ENCODE measurements around the gene ATG101. TPM values are rescaled to one million over a fixed set of nuclear protein-coding genes. Genes with fewer than 3 reads are reported as not detected.

The ATG101 gene
- total and polyA plus RNA-seq, 2 of the 13 experiments (the other 11 are each of a cell fraction or from before 2014, with no cell fraction given), result 58.2 to 67.7 TPM

- no peak for TF ChIP-seq MNT (IDR thresholded peaks at IDR 0.05)
- TF ChIP-seq IKZF1 (IDR thresholded peaks at IDR 0.05), result no peak
- 0 out of 2 replicates have a peak, but pooled peaks have one; percentile 85 for TF ChIP-seq ZNF598 (CRISPR knock-in tag; IDR thresholded peaks at IDR 0.05; ENCODE audit: borderline replicate concordance)
- TF ChIP-seq ZNF770 (CRISPR knock-in tag; IDR thresholded peaks at IDR 0.05), result no peak
- TF ChIP-seq KAT2B (IDR thresholded peaks at IDR 0.05; ENCODE audit: borderline replicate concordance, low read depth, low read length), result no peak
- TF ChIP-seq ZNF788 (CRISPR knock-in tag; IDR thresholded peaks at IDR 0.05; ENCODE audit: borderline replicate concordance), result peak; percentile 2; the same call in 1 of the 2 replicates
- no peak for TF ChIP-seq NR2C2 (CRISPR knock-in tag; IDR thresholded peaks at IDR 0.05; ENCODE audit: borderline replicate concordance)
- 0 out of 2 replicates have a peak, but pooled peaks have one; percentile 11 for TF ChIP-seq HNF1B (CRISPR knock-in tag; IDR thresholded peaks at IDR 0.05)
- no peak for TF ChIP-seq NKX3-1 (CRISPR knock-in tag; IDR thresholded peaks at IDR 0.05)
- TF ChIP-seq SIN3A (IDR thresholded peaks at IDR 0.05; ENCODE audit: borderline replicate concordance, low read depth, low read length), result no peak
- TF ChIP-seq ARID2 (CRISPR knock-in tag; IDR thresholded peaks at IDR 0.05; ENCODE audit: borderline replicate concordance), result no peak
- TF ChIP-seq ZNF558 (CRISPR knock-in tag; IDR thresholded peaks at IDR 0.05; ENCODE audit: borderline replicate concordance), result no peak
- TF ChIP-seq ELF1 (CRISPR knock-in tag; IDR thresholded peaks at IDR 0.05), result no peak
- TF ChIP-seq ATF4 (CRISPR knock-in tag; IDR thresholded peaks at IDR 0.05), result no peak
- 0 out of 2 replicates have a peak, but pooled peaks have one; percentile 62 for TF ChIP-seq GLI4 (CRISPR knock-in tag; IDR thresholded peaks at IDR 0.05; ENCODE audit: borderline replicate concordance)
- TF ChIP-seq ATF2 (CRISPR knock-in tag; IDR thresholded peaks at IDR 0.05), result no peak
- no peak for TF ChIP-seq ATF7 (IDR thresholded peaks at IDR 0.05)
- peak; percentile 29; the same call in 1 of the 2 replicates for TF ChIP-seq ATF7 (CRISPR knock-in tag; IDR thresholded peaks at IDR 0.05)
- no peak for TF ChIP-seq ZSCAN29 (CRISPR knock-in tag; conservative IDR thresholded peaks at IDR 0.05)
- no peak for TF ChIP-seq HNF4A (CRISPR knock-in tag; IDR thresholded peaks at IDR 0.05)
- peak; percentile 1 for TF ChIP-seq TEAD3 (CRISPR knock-in tag; optimal IDR thresholded peaks at IDR 0.05; ENCODE audit: borderline replicate concordance)
- TF ChIP-seq ZNF547 (CRISPR knock-in tag; IDR thresholded peaks at IDR 0.05), result peak; percentile 66; the same call in 1 of the 2 replicates
- 0 out of 2 replicates have a peak, but pooled peaks have one; percentile 10 for TF ChIP-seq ZBTB38 (CRISPR knock-in tag; IDR thresholded peaks at IDR 0.05)
These were observed 45.6 kb upstream of the ATG101 start (continued) for GRCh38 chr12:52023976-52024688.

Data from HepG2 (cell line).